Smooth muscle cell (in vitro differentiated cells): ENCODE results near the gene BRSK2. TPM values are rescaled to one million over a fixed set of nuclear protein-coding genes. Genes with fewer than 3 reads are reported as not detected.

Source experiments
- DNase-seq: peaks from one replicate; lab custom pipeline; 2025; ENCODE audit not compliant: unreplicated experiment; lab: John Stamatoyannopoulos, UW
- H2AFZ ChIP-seq: fragments of 200-600 bp; sonication (generic); 2 replicates; pipeline ENCODE4 v1.6.0; 2016; ENCODE audit warnings: antibody characterized with exemption, low read depth, mild to moderate bottlenecking
- H3F3A ChIP-seq: fragments of 200-600 bp; sonication (generic); 2 replicates; pipeline ENCODE4 v1.6.0; 2017; ENCODE audit warnings: antibody characterized with exemption, low read depth
- H3K27ac ChIP-seq: fragments of 200-600 bp; sonication (generic); 2 replicates; pipeline ENCODE4 v1.5.1; 2016; ENCODE audit warnings: low read depth, mild to moderate bottlenecking
- H3K27me3 ChIP-seq: fragments of 200-600 bp; sonication (generic); 2 replicates; pipeline ENCODE4 v1.6.1; 2016; ENCODE audit warnings: low read depth, mild to moderate bottlenecking
- H3K36me3 ChIP-seq: fragments of 200-600 bp; sonication (generic); 2 replicates; pipeline ENCODE4 v1.5.1; 2016; ENCODE audit warnings: low read depth
- H3K4me1 ChIP-seq: fragments of 200-600 bp; sonication (generic); 2 replicates; pipeline ENCODE4 v1.5.1; 2016; ENCODE audit warnings: low read depth
- H3K4me2 ChIP-seq: fragments of 200-600 bp; sonication (generic); 2 replicates; pipeline ENCODE4 v1.6.0; 2016; ENCODE audit warnings: mild to moderate bottlenecking
- H3K4me3 ChIP-seq: fragments of 200-600 bp; sonication (generic); 2 replicates; pipeline ENCODE4 v1.5.1; 2016; ENCODE audit warnings: mild to moderate bottlenecking
- H3K79me2 ChIP-seq: fragments of 200-600 bp; sonication (generic); 2 replicates; pipeline ENCODE4 v1.6.0; 2016; ENCODE audit warnings: low read depth, mild to moderate bottlenecking
- H3K9ac ChIP-seq: fragments of 200-600 bp; sonication (generic); 2 replicates; pipeline ENCODE4 v1.6.0; 2016; ENCODE audit warnings: low read depth
- H3K9me3 ChIP-seq: fragments of 200-600 bp; sonication (generic); replicated peaks from 2 replicates; pipeline ENCODE4 v1.5.1; 2016; ENCODE audit warnings: low read depth
- H4K20me1 ChIP-seq: fragments of 200-600 bp; sonication (generic); 2 replicates; pipeline ENCODE4 v1.6.0; 2016; ENCODE audit warnings: low read depth
- CTCF ChIP-seq: fragments of 200-600 bp; sonication (generic); IDR thresholded peaks from 2 replicates; pipeline ENCODE4 v1.5.1; 2017; ENCODE audit warnings: borderline replicate concordance, mild to moderate bottlenecking, antibody characterized with exemption; ENCODE audit not compliant: insufficient read depth, poor library complexity, severe bottlenecking
- WGBS: methylation state at CpG from one replicate; pipeline ENCODE4 v1.1.7; 2016; ENCODE audit warnings: low lambda C conversion rate; 5-methylcytosine and 5-hydroxymethylcytosine counted together
- polyA plus RNA-seq: library from polyadenylated mRNA; unstranded; fragments of >200 nt; fragmentation: Nextera tagmentation; extraction: Ambion mirVana; gene quantifications from 2 replicates; pipeline ENCODE4 v1.2.1, GENCODE V29; 2016
- total RNA-seq: library from RNA; depleted of rRNA; stranded (reverse); fragments of >200 nt; gene quantifications from 2 replicates; pipeline ENCODE4 v1.2.3, GENCODE V29; 2014

BRSK2 gene
- total and polyA plus RNA-seq, 2 experiments from 2014 or later: 1.5 to 5.2 TPM

- Histone ChIP-seq H3K27me3 (peaks cover 25% of the 10 kb centered on the region), H3K36me3 (no peaks in the 10 kb centered on the region), H4K20me1 (peaks cover 7% of the 10 kb centered on the region), H3K79me2 (no peaks in the 10 kb centered on the region), H3K4me2 (peak overlapping the region; percentile 90), H3K27ac (no peak overlapping the region), H2AFZ (no peak overlapping the region), H3F3A (no peaks in the 10 kb centered on the region), H3K9me3 (no peaks in the 10 kb centered on the region), H3K4me3 (peak overlapping the region; percentile 56), H3K9ac (peak overlapping the region; percentile 34), H3K4me1 (peaks cover 6% of the 10 kb centered on the region)
- WGBS: 57% methylated on average over 22 of the region's 22 CpGs
- DNase-seq: no peak
- TF ChIP-seq CTCF: no peak
These were observed 1.6 kb upstream of the BRSK2 start for GRCh38 chr11:1387961-1388762.

GRCh38 chr11:1388763-1389102 is 1.0 kb upstream of the BRSK2 start:
- no peaks in the 10 kb centered on the region for H3K79me2 ChIP-seq
- peaks cover 7% of the 10 kb centered on the region for H4K20me1 ChIP-seq
- DNase-seq: no peak
- H3K4me3 ChIP-seq: peak overlapping the region; percentile 56
- no peak overlapping the region for H3K27ac ChIP-seq
- H2AFZ ChIP-seq: peak overlapping the region; percentile 66
- H3K4me1 ChIP-seq: peaks cover 6% of the 10 kb centered on the region
- WGBS: 4% methylated on average over 22 of the region's 22 CpGs
- H3K36me3 ChIP-seq: no peaks in the 10 kb centered on the region
- TF ChIP-seq CTCF: no peak
- H3K4me2 ChIP-seq: peak overlapping the region; percentile 90
- peak overlapping the region; percentile 34 for H3K9ac ChIP-seq
- H3K9me3 ChIP-seq: no peaks in the 10 kb centered on the region
- H3K27me3 ChIP-seq: peaks cover 25% of the 10 kb centered on the region
- no peaks in the 10 kb centered on the region for H3F3A ChIP-seq

- H3K27me3 ChIP-seq: peaks cover 25% of the 10 kb centered on the region
- peak overlapping the region; percentile 56 for H3K4me3 ChIP-seq
- no peaks in the 10 kb centered on the region for H3K79me2 ChIP-seq
- H2AFZ ChIP-seq: peak overlapping the region; percentile 66
- H3K9ac ChIP-seq: peak overlapping the region; percentile 34
- H3K36me3 ChIP-seq: no peaks in the 10 kb centered on the region
- H3F3A ChIP-seq: no peaks in the 10 kb centered on the region
- peak overlapping the region; percentile 90 for H3K4me2 ChIP-seq
- no peak for TF ChIP-seq CTCF
- peaks cover 7% of the 10 kb centered on the region for H4K20me1 ChIP-seq
- DNase-seq: peak; percentile 87
- under 1% methylated on average over 72 of the region's 92 CpGs for WGBS
- H3K4me1 ChIP-seq: peaks cover 6% of the 10 kb centered on the region
- H3K9me3 ChIP-seq: no peaks in the 10 kb centered on the region
- no peak overlapping the region for H3K27ac ChIP-seq
These were observed 417 bp upstream of the BRSK2 start for GRCh38 chr11:1389103-1389931.
